NB4 (cell line): ENCODE measurements around the gene SBF1.

ENCODE experiments used
- DNase-seq: peaks from one replicate; pipeline ENCODE4 v3.0.0; 2010; ENCODE audit warnings: low read depth
- H3K4me3 ChIP-seq: one replicate; pipeline ENCODE4 v1.5.1; 2011; ENCODE audit warnings: mild to moderate bottlenecking, low read depth, low read length, moderate library complexity
- CTCF ChIP-seq: IDR thresholded peaks from one replicate; pipeline ENCODE4 v1.5.1; 2012; ENCODE audit warnings: low read depth, low read length
- MAX ChIP-seq: IDR thresholded peaks from 2 replicates; pipeline ENCODE4 v1.6.1; 2011; ENCODE audit warnings: low read depth, low read length
- MYC ChIP-seq: IDR thresholded peaks from 2 replicates; pipeline ENCODE4 v1.6.1; 2011; ENCODE audit warnings: low read depth, low read length
- POLR2A ChIP-seq: IDR thresholded peaks from 2 replicates; pipeline ENCODE4 v1.6.1; 2011; ENCODE audit warnings: mild to moderate bottlenecking; ENCODE audit not compliant: insufficient read length; ENCODE audit errors: extremely low read depth

Gene SBF1

DNA sequence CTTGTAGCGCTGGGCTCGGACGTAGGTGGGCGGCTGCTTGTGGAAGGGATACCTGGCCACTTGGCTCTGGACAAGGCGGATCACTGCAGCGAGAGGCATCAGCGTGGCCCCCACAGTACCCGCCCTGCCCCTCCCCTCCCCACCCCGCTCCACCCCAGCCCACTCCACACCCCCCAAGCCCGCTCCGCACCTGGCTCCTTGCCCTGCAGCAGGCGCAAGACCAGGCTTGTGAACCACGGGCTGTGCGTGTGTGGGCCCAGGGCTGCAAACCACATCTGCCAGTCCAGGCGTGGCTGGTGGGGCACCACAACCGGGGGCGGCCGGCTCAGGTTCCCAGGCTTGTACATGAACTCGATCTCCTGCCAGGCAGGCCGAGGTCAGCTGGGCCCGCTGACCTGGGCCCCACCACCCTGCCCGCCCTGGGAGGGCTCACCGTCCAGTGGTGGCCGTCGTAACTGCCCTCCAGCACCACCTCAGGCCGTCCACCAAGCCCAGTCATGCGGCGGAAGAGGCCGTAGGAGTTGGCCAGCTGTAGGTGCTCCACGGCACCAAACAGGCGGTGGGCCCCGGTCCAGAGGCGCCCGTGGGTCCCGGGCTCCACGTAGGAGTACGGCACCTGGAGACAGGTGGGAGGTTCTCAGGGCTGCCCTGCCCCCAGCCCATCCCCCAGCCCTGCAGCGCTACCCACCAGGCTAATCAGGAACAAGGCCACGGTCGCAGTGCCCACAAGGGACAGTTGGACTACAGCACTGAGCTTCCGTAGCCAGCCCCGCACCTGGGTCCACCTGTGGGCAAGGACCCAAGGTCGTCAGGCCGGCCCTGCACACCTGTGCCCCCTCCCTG is 29.8 kb upstream of the SBF1 start:
- TF ChIP-seq MYC (no peak), POLR2A (no peak), MAX (no peak), CTCF (no peak)
- DNase-seq: no peak
- no peak overlapping the region for H3K4me3 ChIP-seq

DNA sequence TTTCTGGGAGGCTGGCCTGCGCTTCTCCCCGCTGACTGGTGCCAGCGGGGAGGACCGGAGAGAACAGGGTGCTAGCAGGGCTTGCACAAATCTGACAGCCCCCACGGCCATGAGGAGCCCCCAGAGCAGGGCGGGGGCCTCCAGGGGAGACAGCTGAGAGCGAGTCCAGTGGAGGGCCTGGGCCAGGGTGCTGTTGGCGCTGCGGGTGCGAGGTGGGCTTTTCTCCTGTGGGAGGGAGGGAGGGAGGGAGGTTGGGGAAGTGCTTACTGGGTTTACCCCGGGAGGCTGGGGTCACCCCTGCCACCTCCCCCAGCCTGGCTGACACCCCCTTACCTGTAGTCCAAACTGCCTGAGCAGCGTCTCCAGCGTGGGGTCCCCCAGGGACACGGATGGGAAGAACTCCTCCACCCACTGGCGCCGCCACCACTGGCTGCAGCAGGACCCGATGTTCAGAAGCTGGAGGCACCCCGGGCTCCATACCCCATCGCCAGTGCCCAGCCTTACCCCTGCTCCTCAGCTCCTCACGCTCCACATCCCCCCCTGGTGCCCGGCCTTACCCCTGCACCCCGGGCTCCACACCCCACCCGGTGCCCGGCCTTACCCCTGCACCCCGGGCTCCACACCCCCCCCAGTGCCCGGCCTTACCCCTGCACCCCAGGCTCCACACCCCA is 28.8 kb upstream of the SBF1 start:
- no peak overlapping the region for H3K4me3 ChIP-seq
- TF ChIP-seq CTCF (no peak), MYC (no peak), MAX (no peak), POLR2A (no peak)
- DNase-seq: no peak

GRCh38 chr22:50502628-50503474 is 28.0 kb upstream of the SBF1 start:
- H3K4me3 ChIP-seq: no peak overlapping the region
- TF ChIP-seq MAX: no peak
- no peak for DNase-seq

GRCh38 chr22:50502096-50502495 is 27.3 kb upstream of the SBF1 start:
- H3K4me3 ChIP-seq: no peak overlapping the region
- no peak for TF ChIP-seq POLR2A
- TF ChIP-seq MAX: no peak
- TF ChIP-seq MYC: no peak
- TF ChIP-seq CTCF: no peak
- DNase-seq: no peak

DNA sequence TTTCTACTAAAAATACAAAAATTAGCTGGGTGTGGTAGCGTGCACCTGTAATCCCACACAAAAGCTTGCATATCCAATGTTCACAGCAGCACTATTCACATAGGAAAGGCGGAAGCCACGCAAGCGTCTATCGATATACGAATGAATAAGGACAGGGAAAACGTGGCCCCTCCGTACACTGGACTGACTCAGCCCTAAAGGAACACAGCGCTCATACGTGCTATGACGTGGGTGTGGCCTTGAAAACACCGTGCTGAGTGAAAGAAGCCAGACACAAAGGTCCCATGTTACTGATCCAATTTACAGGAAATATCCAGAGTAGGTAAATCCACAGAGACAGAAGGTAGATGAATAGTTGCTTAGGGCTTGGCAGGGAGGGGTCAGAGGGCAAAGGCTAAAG is 25.6 kb upstream of the SBF1 start:
- no peak for TF ChIP-seq MYC
- no peak for DNase-seq
- no peak overlapping the region for H3K4me3 ChIP-seq

GRCh38 chr22:50498322-50498890 is 23.6 kb upstream of the SBF1 start:
- TF ChIP-seq CTCF: peak; percentile 61
- TF ChIP-seq POLR2A: no peak
- TF ChIP-seq MYC: no peak
- no peak for TF ChIP-seq MAX
- peak; percentile 77 for DNase-seq
- no peak overlapping the region for H3K4me3 ChIP-seq
